Measurements from ENCODE around the gene FHL1.
"Not testable (repeated sequence)": the region's sequence is repeated elsewhere in the genome, so short reads cannot be mapped to it uniquely, and the experiment has no call there.

The FHL1 gene

GRCh38 chrX:136147315-136147901 lies at the start of gene FHL1:
Gene FHL1, plus strand, starts transcription at chrX:136147533.
- peak; percentile 12 to 51 for DNase-seq (ENCODE audit: low spot score in 2 of 2)
- H3K36me3 Mint-ChIP-seq, result no peaks in the 10 kb centered on the region
- H3K27ac Mint-ChIP-seq, result peak within 1 kb of the TSS; percentile 73
- ATAC-seq, result peak; percentile 78
- no peaks in the 10 kb centered on the region for H3K9me3 Mint-ChIP-seq
- peak within 1 kb of the TSS; percentile 78 for H3K4me3 Mint-ChIP-seq
- peaks cover 27% of the 10 kb centered on the region for H3K4me1 Mint-ChIP-seq

- ATAC-seq (no peak), DNase-seq (ENCODE audit: low spot score in 2 of 2) (no peak)
- Mint-ChIP-seq H3K36me3 (no peaks in the 10 kb centered on the region), H3K4me1 (no peaks in the 10 kb centered on the region), H3K4me3 (no peak overlapping the region), H3K9me3 (no peaks in the 10 kb centered on the region), H3K27ac (no peak overlapping the region)
These were observed 49.2 kb upstream of the FHL1 start for GRCh38 chrX:136097871-136098805.

DNA sequence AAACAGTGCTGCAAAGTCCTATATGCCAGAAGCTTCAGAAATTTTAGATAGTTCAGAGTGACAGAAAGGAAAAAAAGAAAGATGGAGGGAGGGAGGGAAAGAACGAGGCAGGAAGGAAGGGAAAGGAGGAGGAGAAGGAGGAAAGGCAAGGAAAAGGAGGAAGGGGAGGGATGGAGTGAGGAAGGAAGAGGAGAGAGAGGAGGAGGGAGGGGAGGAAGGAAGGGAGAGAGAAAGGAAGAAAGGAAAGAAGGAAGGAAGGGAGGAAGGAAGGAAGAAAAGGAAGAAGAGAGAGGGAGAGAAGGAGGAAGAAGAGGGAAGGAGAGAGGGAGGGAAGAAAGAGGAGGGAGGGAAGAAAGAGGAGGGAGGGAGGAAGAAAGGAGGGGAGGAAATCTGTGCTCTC lies 42.4 kb upstream of the FHL1 start:
- DNase-seq (ENCODE audit: low spot score in 2 of 2) (no peak), ATAC-seq (no peak)
- H3K9me3 Mint-ChIP-seq, result no peaks in the 10 kb centered on the region
- H3K27ac Mint-ChIP-seq, result no peak overlapping the region
- H3K36me3 Mint-ChIP-seq, result no peaks in the 10 kb centered on the region
- no peaks in the 10 kb centered on the region for H3K4me1 Mint-ChIP-seq
- no peak overlapping the region for H3K4me3 Mint-ChIP-seq

GRCh38 chrX:136106920-136107528 lies 40.3 kb upstream of the FHL1 start:
- ATAC-seq (no peak), DNase-seq (ENCODE audit: low spot score in 2 of 2) (no peak)
- no peak overlapping the region for H3K4me3 Mint-ChIP-seq
- no peaks in the 10 kb centered on the region for H3K36me3 Mint-ChIP-seq
- H3K9me3 Mint-ChIP-seq, result no peaks in the 10 kb centered on the region
- no peaks in the 10 kb centered on the region for H3K4me1 Mint-ChIP-seq
- H3K27ac Mint-ChIP-seq, result no peak overlapping the region

DNA sequence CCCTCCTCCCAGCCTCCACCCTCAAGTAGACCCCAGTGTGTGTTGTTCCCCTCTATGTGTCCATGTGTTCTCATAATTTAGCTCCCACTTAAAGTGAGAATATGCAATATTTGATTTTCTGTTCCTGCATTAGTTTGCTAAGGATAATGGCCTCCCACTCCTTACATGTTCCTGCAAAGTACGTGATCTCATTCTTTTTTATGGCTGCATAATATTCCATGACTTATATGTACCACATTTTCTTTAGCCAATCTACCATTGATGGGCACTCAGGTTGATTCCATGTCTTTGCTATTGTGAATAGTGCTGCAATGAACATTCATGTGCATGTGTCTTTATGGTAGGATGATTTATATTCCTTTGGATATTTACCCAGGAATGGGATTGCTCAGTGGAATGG lies 38.4 kb upstream of the FHL1 start:
- H3K4me1 Mint-ChIP-seq; DNase-seq (ENCODE audit: low spot score in 2 of 2); ATAC-seq; H3K9me3 Mint-ChIP-seq; H3K4me3 Mint-ChIP-seq; H3K27ac Mint-ChIP-seq; H3K36me3 Mint-ChIP-seq: not testable (repeated sequence)

DNA sequence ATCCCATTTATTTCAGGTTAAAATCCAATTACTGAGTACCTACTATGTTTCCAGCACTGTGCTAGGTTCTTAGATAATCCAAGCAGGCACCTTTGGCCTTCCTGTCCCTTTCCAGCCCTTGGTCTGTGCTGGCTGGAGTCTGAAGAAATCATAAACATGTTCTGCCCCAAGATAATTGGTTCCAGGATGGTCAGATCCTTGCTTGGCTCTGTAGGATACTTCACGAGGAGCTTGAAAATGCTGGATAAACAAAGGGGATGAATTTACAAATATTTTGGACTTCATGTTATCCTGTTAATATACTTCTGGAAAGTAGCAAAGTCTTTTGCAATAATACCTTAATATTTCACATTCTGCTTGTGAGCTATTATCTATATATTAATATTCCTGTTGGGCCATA lies 35.0 kb upstream of the FHL1 start:
- no peak for ATAC-seq
- Mint-ChIP-seq H3K4me1 (no peaks in the 10 kb centered on the region), H3K27ac (no peak overlapping the region), H3K4me3 (no peak overlapping the region), H3K9me3 (no peaks in the 10 kb centered on the region), H3K36me3 (no peaks in the 10 kb centered on the region)
- DNase-seq (ENCODE audit: low spot score in 2 of 2), result no peak

DNA sequence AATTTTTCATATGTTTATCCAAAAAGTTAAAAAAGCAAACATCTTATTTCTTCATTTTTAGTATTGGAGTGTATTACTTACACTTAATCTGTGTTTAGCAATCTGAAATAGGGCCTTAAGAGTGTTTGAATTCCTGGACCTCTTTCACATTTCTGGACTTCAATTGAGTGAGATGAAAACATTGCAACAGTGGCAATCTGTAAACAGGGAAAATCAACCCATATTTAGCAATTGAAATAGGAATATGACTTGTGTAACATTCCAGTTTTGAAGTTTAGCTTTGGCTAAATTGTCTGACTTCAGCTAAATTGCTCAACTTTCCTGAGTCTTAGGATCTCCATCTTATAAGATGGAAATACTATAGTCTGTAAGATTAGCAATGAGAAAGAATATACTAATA lies 34.6 kb upstream of the FHL1 start:
- Mint-ChIP-seq H3K36me3 (no peaks in the 10 kb centered on the region), H3K27ac (no peak overlapping the region), H3K9me3 (no peaks in the 10 kb centered on the region), H3K4me1 (no peaks in the 10 kb centered on the region), H3K4me3 (no peak overlapping the region)
- ATAC-seq (no peak), DNase-seq (ENCODE audit: low spot score in 2 of 2) (no peak)

- DNase-seq (ENCODE audit: low spot score in 2 of 2) (no peak), ATAC-seq (no peak)
- no peak overlapping the region for H3K4me3 Mint-ChIP-seq
- H3K9me3 Mint-ChIP-seq, result no peaks in the 10 kb centered on the region
- no peaks in the 10 kb centered on the region for H3K4me1 Mint-ChIP-seq
- no peak overlapping the region for H3K27ac Mint-ChIP-seq
- no peaks in the 10 kb centered on the region for H3K36me3 Mint-ChIP-seq
These were observed 32.0 kb upstream of the FHL1 start for GRCh38 chrX:136115126-136115903.

DNA sequence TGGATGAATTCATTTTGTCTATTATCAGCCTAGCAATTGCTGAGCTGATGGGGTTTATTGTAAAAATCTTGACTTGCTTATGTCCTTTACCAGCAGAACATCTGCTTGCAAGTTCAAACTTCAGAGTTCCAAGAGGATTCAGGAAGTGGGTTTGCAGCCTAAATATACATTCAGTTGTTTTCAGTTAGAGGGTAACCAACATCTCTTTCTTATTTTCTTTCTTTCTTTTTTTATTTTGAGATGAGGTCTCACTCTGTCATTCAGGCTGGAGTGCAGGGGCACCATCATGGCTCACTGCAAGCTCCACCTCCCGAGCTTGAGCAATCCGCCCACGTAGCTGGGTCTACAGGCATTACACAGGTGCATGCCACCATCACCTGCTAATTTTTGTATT lies 31.4 kb upstream of the FHL1 start:
- ATAC-seq (no peak), DNase-seq (ENCODE audit: low spot score in 2 of 2) (no peak)
- Mint-ChIP-seq H3K9me3 (no peaks in the 10 kb centered on the region), H3K36me3 (no peaks in the 10 kb centered on the region), H3K27ac (no peak overlapping the region), H3K4me3 (no peak overlapping the region), H3K4me1 (no peaks in the 10 kb centered on the region)

- Mint-ChIP-seq H3K27ac (no peak overlapping the region), H3K4me1 (no peaks in the 10 kb centered on the region), H3K4me3 (no peak overlapping the region), H3K36me3 (no peaks in the 10 kb centered on the region), H3K9me3 (no peaks in the 10 kb centered on the region)
- DNase-seq (ENCODE audit: low spot score in 2 of 2) (no peak), ATAC-seq (no peak)
These were observed 25.5 kb upstream of the FHL1 start for GRCh38 chrX:136121788-136122187.

DNA sequence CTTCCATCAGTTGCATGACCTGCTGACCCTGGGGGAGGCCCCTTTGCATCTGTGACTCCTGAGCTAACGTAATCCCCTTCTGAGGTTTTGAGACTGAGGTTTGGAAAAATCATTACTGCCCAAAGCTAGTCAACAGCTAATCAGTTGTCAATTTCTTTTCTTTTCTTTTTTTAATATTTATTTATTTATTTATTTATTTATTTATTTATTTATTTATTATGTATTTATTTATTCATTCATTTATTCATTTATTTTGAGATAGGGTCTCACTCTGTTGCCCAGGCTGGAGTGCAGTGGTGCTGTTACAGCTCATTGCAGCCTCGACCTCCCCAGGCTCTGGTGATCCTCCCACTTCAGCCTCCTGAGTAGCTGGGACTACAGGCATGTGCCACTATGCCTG lies 25.1 kb upstream of the FHL1 start:
- Mint-ChIP-seq H3K9me3 (no peaks in the 10 kb centered on the region), H3K4me3 (no peak overlapping the region), H3K27ac (no peak overlapping the region), H3K4me1 (no peaks in the 10 kb centered on the region), H3K36me3 (no peaks in the 10 kb centered on the region)
- ATAC-seq, result no peak
- DNase-seq (ENCODE audit: low spot score in 2 of 2), result no peak

DNA sequence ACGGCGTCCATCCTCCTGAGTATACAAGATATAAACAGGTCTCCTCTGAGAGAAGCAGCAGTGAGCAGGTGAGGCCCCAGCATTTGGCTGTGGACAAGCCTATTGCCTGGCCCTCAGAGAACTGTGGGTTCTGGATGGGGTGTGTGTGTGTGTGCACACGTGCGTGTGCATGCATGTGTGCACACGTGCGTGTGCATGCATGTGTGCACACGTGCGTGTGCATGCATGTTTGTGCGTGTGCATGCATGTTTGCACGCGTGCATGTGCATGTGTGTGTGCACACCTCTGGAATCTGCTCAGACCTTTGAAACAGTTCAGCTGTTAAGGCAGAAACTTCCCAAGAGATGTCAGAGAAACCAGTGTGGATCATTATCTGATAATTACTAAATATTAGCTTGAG lies 22.2 kb upstream of the FHL1 start:
- DNase-seq (ENCODE audit: low spot score in 2 of 2) (no peak), ATAC-seq (no peak)
- Mint-ChIP-seq H3K27ac (no peak overlapping the region), H3K4me3 (no peak overlapping the region), H3K9me3 (no peaks in the 10 kb centered on the region), H3K36me3 (no peaks in the 10 kb centered on the region), H3K4me1 (no peaks in the 10 kb centered on the region)

- Mint-ChIP-seq H3K36me3 (no peaks in the 10 kb centered on the region), H3K27ac (no peak overlapping the region), H3K4me1 (no peaks in the 10 kb centered on the region), H3K4me3 (no peak overlapping the region), H3K9me3 (no peaks in the 10 kb centered on the region)
- ATAC-seq, result no peak
- no peak for DNase-seq (ENCODE audit: low spot score in 2 of 2)
These were observed 21.0 kb upstream of the FHL1 start for GRCh38 chrX:136126371-136126770.

DNA sequence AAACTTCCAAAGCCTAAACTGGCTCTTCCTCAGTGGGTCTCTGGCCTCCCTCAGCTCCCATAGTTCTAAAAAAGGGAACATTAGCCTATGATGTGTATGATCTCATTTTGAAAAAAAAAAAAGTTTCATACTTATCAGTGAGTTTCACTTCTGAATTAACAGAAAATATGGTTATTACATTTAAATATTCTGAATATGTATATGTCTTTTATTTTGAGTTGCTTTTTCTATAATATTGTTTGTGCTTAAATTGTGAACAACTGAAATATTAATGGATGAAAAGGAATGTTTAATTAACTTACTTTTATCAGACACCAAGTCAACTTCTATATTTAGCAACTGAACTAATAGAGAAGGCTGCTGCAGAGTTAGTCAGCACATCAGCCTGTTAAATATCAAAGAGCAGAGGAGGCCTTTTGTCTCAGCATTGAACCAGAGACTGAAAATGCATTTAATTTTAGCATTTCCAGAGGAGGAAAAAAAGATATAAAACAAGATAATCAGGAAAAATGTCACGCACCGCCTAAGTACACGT lies 20.4 kb upstream of the FHL1 start:
- Mint-ChIP-seq H3K4me1 (no peaks in the 10 kb centered on the region), H3K4me3 (no peak overlapping the region), H3K36me3 (no peaks in the 10 kb centered on the region), H3K27ac (no peak overlapping the region), H3K9me3 (no peaks in the 10 kb centered on the region)
- no peak for ATAC-seq
- no peak for DNase-seq (ENCODE audit: low spot score in 2 of 2)

- H3K4me3 Mint-ChIP-seq, result no peak overlapping the region
- no peaks in the 10 kb centered on the region for H3K36me3 Mint-ChIP-seq
- no peaks in the 10 kb centered on the region for H3K9me3 Mint-ChIP-seq
- ATAC-seq (no peak), DNase-seq (ENCODE audit: low spot score in 2 of 2) (no peak)
- no peak overlapping the region for H3K27ac Mint-ChIP-seq
- no peaks in the 10 kb centered on the region for H3K4me1 Mint-ChIP-seq
These were observed 18.6 kb upstream of the FHL1 start for GRCh38 chrX:136128743-136129142.
